ENCODE data around the gene ABTB2.

The ABTB2 gene

GRCh38 chr11:34105079-34105956 lies 252.5 kb downstream of the ABTB2 start, which contains the start of gene NAT10:
Gene NAT10, plus strand, starts transcription at chr11:34105629. Its CDS starts 2,597 bp downstream, at chr11:34108226.
- peak within 1 kb of the TSS; percentile 93 for H3K27ac ChIP-seq (ENCODE audit: low read depth, low read length, severe bottlenecking)
- H3K4me1 ChIP-seq (ENCODE audit: control insufficient read depth, insufficient read depth, low read length, poor library complexity, severe bottlenecking): no peaks in the 10 kb centered on the region
- H3K4me3 ChIP-seq (ENCODE audit: extremely low read depth, insufficient read depth, low read length, poor library complexity, severe bottlenecking): peak within 1 kb of the TSS; percentile 81
- peaks cover 46% of the 10 kb centered on the region for H3K36me3 ChIP-seq (ENCODE audit: control insufficient read depth, insufficient read depth, low read length)
- 0 to 1% methylated on average over 53 to 54 of the region's 55 CpGs for WGBS, 2 experiments (ENCODE audit: insufficient coverage in 2 of 2)
- H3K9me3 ChIP-seq (ENCODE audit: control insufficient read depth, low read length): no peaks in the 10 kb centered on the region

- Histone ChIP-seq H3K4me3 (ENCODE audit: extremely low read depth, insufficient read depth, low read length, poor library complexity, severe bottlenecking) (peak overlapping the region; percentile 81), H3K36me3 (ENCODE audit: control insufficient read depth, insufficient read depth, low read length) (peaks cover 46% of the 10 kb centered on the region), H3K27ac (ENCODE audit: low read depth, low read length, severe bottlenecking) (peak overlapping the region; percentile 93), H3K9me3 (ENCODE audit: control insufficient read depth, low read length) (no peaks in the 10 kb centered on the region), H3K4me1 (ENCODE audit: control insufficient read depth, insufficient read depth, low read length, poor library complexity, severe bottlenecking) (no peaks in the 10 kb centered on the region)
- WGBS, 2 experiments (ENCODE audit: insufficient coverage in 2 of 2): 43 to 46% methylated on average over 5 to 6 of the region's 6 CpGs
Observed at GRCh38 chr11:34104680-34105078, 253.1 kb downstream of the ABTB2 start.

Measured in mesodermal cell (in vitro differentiated cells).